A673 (cell line): Measurements from ENCODE around the gene SCTR. TPM values are rescaled to one million over a fixed set of nuclear protein-coding genes. Genes with fewer than 3 reads are reported as not detected.

Source experiments
- BruUV-seq: library from RNA; stranded (reverse); fragments of 400-500 nt; replicated peaks from 2 replicates; lab custom pipeline; 2021; lab: Mats Ljungman, UMichigan
- CTCF ChIA-PET: fragments of 300-600 bp; sonication (Branson Sonifier 250); formaldehyde crosslinking; loops from one replicate; lab custom pipeline; 2022; ENCODE audit warnings: antibody characterized with exemption; lab: Charles Lee
- POLR2A ChIA-PET: fragments of 300-600 bp; sonication (Branson Sonifier 250); formaldehyde crosslinking; loops from one replicate; lab custom pipeline; 2022; ENCODE audit warnings: antibody characterized with exemption; ENCODE audit not compliant: low non-redundant PET; lab: Charles Lee
- DNase-seq: peaks from one replicate; pipeline ENCODE4 v3.0.0-alpha.2; 2015; ENCODE audit warnings: low spot score
- H3K27ac ChIP-seq: fragments of 200-600 bp; sonication (generic); 2 replicates; pipeline ENCODE4 v1.5.1; 2016; ENCODE audit warnings: mixed run types, low read depth, mild to moderate bottlenecking, mixed read lengths, antibody characterized with exemption, low read length; ENCODE audit not compliant: poor library complexity, severe bottlenecking
- H3K27me3 ChIP-seq: fragments of 200-600 bp; sonication (generic); replicated peaks from 2 replicates; pipeline ENCODE4 v1.6.1; 2017; ENCODE audit warnings: mixed run types, low read depth, mild to moderate bottlenecking, mixed read lengths, antibody characterized with exemption, low read length; ENCODE audit not compliant: insufficient read depth, poor library complexity
- H3K36me3 ChIP-seq: fragments of 200-600 bp; sonication (generic); 2 replicates; pipeline ENCODE4 v1.6.1; 2016; ENCODE audit warnings: mixed run types, mild to moderate bottlenecking, mixed read lengths, antibody characterized with exemption, low read length; ENCODE audit not compliant: insufficient read depth, poor library complexity, severe bottlenecking
- H3K4me1 ChIP-seq: fragments of 200-600 bp; sonication (generic); 2 replicates; pipeline ENCODE4 v1.6.1; 2017; ENCODE audit warnings: mixed run types, mild to moderate bottlenecking, mixed read lengths, antibody characterized with exemption, low read length; ENCODE audit not compliant: insufficient read depth, poor library complexity, severe bottlenecking
- H3K4me3 ChIP-seq: fragments of 200-600 bp; sonication (generic); 2 replicates; pipeline ENCODE4 v1.5.1; 2016; ENCODE audit warnings: low read depth, mixed run types, mild to moderate bottlenecking, mixed read lengths, low read length; ENCODE audit not compliant: poor library complexity, severe bottlenecking
- H3K9me3 ChIP-seq: fragments of 200-600 bp; sonication (generic); 2 replicates; pipeline ENCODE4 v1.6.1; 2016; ENCODE audit warnings: mixed run types, low read depth, mild to moderate bottlenecking, mixed read lengths, antibody characterized with exemption, low read length; ENCODE audit not compliant: poor library complexity, severe bottlenecking
- CTCF ChIP-seq: fragments of 300-800, 200-600 bp; sonication (generic); conservative IDR thresholded peaks from 2 replicates; pipeline ENCODE4 v1.5.1; 2017; ENCODE audit warnings: low read depth, mild to moderate bottlenecking, antibody characterized with exemption, low read length, moderate library complexity, mixed read lengths
- EZH2 ChIP-seq: fragments of 200-600 bp; sonication (generic); IDR thresholded peaks from 2 replicates; pipeline ENCODE4 v1.6.1; 2017; ENCODE audit warnings: borderline replicate concordance, low read depth, mild to moderate bottlenecking, mixed read lengths, antibody characterized with exemption, low read length; ENCODE audit not compliant: poor library complexity, severe bottlenecking
- intact Hi-C: fragments of 100-400 bp; cut with micrococcal nuclease; formaldehyde crosslinking; loops from one replicate; pipeline ENCODE4 v1.10.0; 2022; ENCODE audit not compliant: unreplicated experiment
- total RNA-seq: library from RNA; stranded (reverse); gene quantifications from 2 replicates; pipeline ENCODE4 v1.2.3, GENCODE V29; 2021

Gene SCTR
- total RNA-seq, 1 experiment from 2014 or later: not detected

- H3K4me3 ChIP-seq: no peak overlapping the region
- H3K36me3 ChIP-seq: no peaks in the 10 kb centered on the region
- no peak overlapping the region for H3K27ac ChIP-seq
- H3K9me3 ChIP-seq: no peaks in the 10 kb centered on the region
- ChIA-PET CTCF (no interaction called here), POLR2A (no interaction called here)
- intact Hi-C loops: no loop called here
- no peak for DNase-seq
- no peaks in the 10 kb centered on the region for H3K27me3 ChIP-seq
- TF ChIP-seq EZH2 (no peak), CTCF (no peak)
- H3K4me1 ChIP-seq: peaks cover 13% of the 10 kb centered on the region
- BruUV-seq: no TSS peak
These were observed 75.7 kb downstream of the SCTR start for GRCh38 chr2:119448427-119449141.

GRCh38 chr2:119446037-119446436 lies 78.2 kb downstream of the SCTR start:
- BruUV-seq: no TSS peak
- TF ChIP-seq CTCF (no peak), EZH2 (no peak)
- ChIA-PET CTCF (no interaction called here), POLR2A (interaction anchor here (0.6 kb wide), 1 partner anchor 261 kb away, joined by 4 read pairs; no protein-coding TSS in a partner anchor)
- no peak overlapping the region for H3K27ac ChIP-seq
- DNase-seq: no peak
- peaks cover 13% of the 10 kb centered on the region for H3K4me1 ChIP-seq
- intact Hi-C loops: no loop called here
- H3K9me3 ChIP-seq: no peaks in the 10 kb centered on the region
- H3K27me3 ChIP-seq: no peaks in the 10 kb centered on the region
- H3K36me3 ChIP-seq: no peaks in the 10 kb centered on the region
- no peak overlapping the region for H3K4me3 ChIP-seq

- no peak for DNase-seq
- POLR2A ChIA-PET: no interaction called here
- no TSS peak for BruUV-seq
- Histone ChIP-seq H3K27ac (no peak overlapping the region), H3K9me3 (no peaks in the 10 kb centered on the region), H3K4me3 (no peak overlapping the region), H3K4me1 (no peaks in the 10 kb centered on the region), H3K27me3 (no peaks in the 10 kb centered on the region), H3K36me3 (no peaks in the 10 kb centered on the region)
- CTCF ChIA-PET: no interaction called here
- TF ChIP-seq CTCF (no peak), EZH2 (no peak)
- intact Hi-C loops: no loop called here
These were observed 81.4 kb downstream of the SCTR start for GRCh38 chr2:119442850-119443249.
